Calu3 (cell line): Measurements from ENCODE around the gene ULK2. TPM values are rescaled to one million over a fixed set of nuclear protein-coding genes. Genes with fewer than 3 reads are reported as not detected.

Experiments
- BruUV-seq: library from RNA; stranded (reverse); fragments of 400-500 nt; replicated peaks from 2 replicates; lab custom pipeline; 2021; lab: Mats Ljungman, UMichigan
- CTCF ChIA-PET: fragments of 300-600 bp; sonication (Branson Sonifier 250); formaldehyde crosslinking; loops from one replicate; lab custom pipeline; 2022; ENCODE audit warnings: antibody characterized with exemption; lab: Charles Lee
- DNase-seq: peaks from one replicate; pipeline ENCODE4 v3.0.0; 2022
- H3K27ac Mint-ChIP-seq: one replicate; pipeline ENCODE4 v1.8.0; 2022; ENCODE audit warnings: mixed read lengths; ENCODE audit not compliant: unreplicated experiment
- H3K27me3 Mint-ChIP-seq: one replicate; pipeline ENCODE4 v1.8.0; 2022; ENCODE audit warnings: mixed read lengths; ENCODE audit not compliant: unreplicated experiment
- H3K36me3 Mint-ChIP-seq: one replicate; pipeline ENCODE4 v1.8.0; 2022; ENCODE audit warnings: mild to moderate bottlenecking, moderate library complexity, mixed read lengths; ENCODE audit not compliant: insufficient read depth, unreplicated experiment
- H3K4me1 Mint-ChIP-seq: one replicate; pipeline ENCODE4 v1.8.0; 2022; ENCODE audit warnings: mild to moderate bottlenecking, low read depth, mixed read lengths; ENCODE audit not compliant: unreplicated experiment
- H3K4me3 Mint-ChIP-seq: one replicate; pipeline ENCODE4 v1.8.0; 2022; ENCODE audit warnings: mild to moderate bottlenecking, low read depth, moderate library complexity, mixed read lengths; ENCODE audit not compliant: unreplicated experiment
- H3K9me3 Mint-ChIP-seq: one replicate; pipeline ENCODE4 v1.8.0; 2022; ENCODE audit warnings: low read depth, mixed read lengths; ENCODE audit not compliant: unreplicated experiment
- CTCF ChIP-seq: fragments of 200-600 bp; IDR thresholded peaks from one replicate; pipeline ENCODE4 v1.8.0; 2022; ENCODE audit warnings: antibody characterized with exemption; ENCODE audit not compliant: unreplicated experiment
- intact Hi-C: fragments of 100-400 bp; cut with micrococcal nuclease; formaldehyde crosslinking; loops from one replicate; pipeline ENCODE4 v1.10.0; 2022; ENCODE audit not compliant: unreplicated experiment
- total RNA-seq: library from RNA; stranded (reverse); gene quantifications from 2 replicates; pipeline ENCODE4 v1.2.3, GENCODE V29; 2022

The ULK2 gene
- total RNA-seq, 1 experiment from 2014 or later, result 4.7 TPM

DNA sequence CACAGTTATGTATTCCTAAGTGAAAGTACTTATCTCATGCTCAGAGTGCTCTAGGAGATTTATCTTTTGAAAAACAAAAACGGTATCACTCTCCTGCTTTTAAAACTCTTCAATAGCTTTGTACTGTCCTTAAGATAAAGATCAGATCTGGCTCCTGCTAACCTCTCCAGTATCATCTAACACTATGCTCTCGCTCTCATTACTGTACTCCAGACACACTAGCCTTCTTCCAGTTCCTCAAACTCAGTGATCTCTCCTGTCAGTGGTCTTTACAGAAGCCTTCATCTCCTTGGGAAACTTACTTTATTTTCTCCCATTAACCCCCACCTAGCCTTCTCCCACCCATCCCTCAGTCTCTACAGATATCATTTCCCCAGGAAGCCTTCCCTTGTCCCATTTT, 10.1 kb downstream of the ULK2 start:
- intact Hi-C loops, result no loop called here
- TF ChIP-seq CTCF, result no peak
- no peaks in the 10 kb centered on the region for H3K9me3 Mint-ChIP-seq
- no TSS peak for BruUV-seq
- no peak overlapping the region for H3K4me3 Mint-ChIP-seq
- no peaks in the 10 kb centered on the region for H3K4me1 Mint-ChIP-seq
- no peak for DNase-seq
- CTCF ChIA-PET, result no interaction called here
- H3K27ac Mint-ChIP-seq, result no peak overlapping the region
- no peaks in the 10 kb centered on the region for H3K36me3 Mint-ChIP-seq
- H3K27me3 Mint-ChIP-seq, result no peaks in the 10 kb centered on the region

- Mint-ChIP-seq H3K4me1 (no peaks in the 10 kb centered on the region), H3K4me3 (no peak overlapping the region), H3K27ac (no peak overlapping the region), H3K9me3 (no peaks in the 10 kb centered on the region), H3K27me3 (no peaks in the 10 kb centered on the region), H3K36me3 (no peaks in the 10 kb centered on the region)
- BruUV-seq, result no TSS peak
- CTCF ChIA-PET, result no interaction called here
- intact Hi-C loops, result no loop called here
- TF ChIP-seq CTCF, result no peak
- no peak for DNase-seq
Observed at GRCh38 chr17:19833914-19834313, 33.8 kb downstream of the ULK2 start.

GRCh38 chr17:19830061-19830460, 37.7 kb downstream of the ULK2 start:
- DNase-seq, result no peak
- BruUV-seq, result no TSS peak
- no peak for TF ChIP-seq CTCF

DNA sequence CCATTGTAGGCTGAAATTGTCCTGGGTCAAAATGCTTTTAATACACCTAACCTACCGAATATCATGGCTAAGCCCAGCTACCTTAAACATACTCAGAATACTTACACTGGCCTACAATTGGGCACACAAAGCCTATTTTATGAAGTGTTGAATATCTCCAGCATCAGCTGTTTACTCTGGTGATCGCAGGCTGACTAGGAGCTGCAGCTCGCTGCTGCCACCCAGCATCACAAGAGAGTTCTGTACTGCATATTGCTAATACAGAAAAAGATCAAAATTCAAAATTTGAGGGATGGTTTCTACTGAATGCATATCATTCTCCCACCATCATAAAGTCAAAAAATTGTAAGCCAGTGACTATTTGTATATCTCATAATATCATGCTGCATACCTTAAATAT, 55.3 kb downstream of the ULK2 start:
- DNase-seq, result no peak
- TF ChIP-seq CTCF, result no peak
- no peak overlapping the region for H3K27ac Mint-ChIP-seq
- no peaks in the 10 kb centered on the region for H3K4me1 Mint-ChIP-seq
- no peaks in the 10 kb centered on the region for H3K27me3 Mint-ChIP-seq
- intact Hi-C loops, result no loop called here
- H3K9me3 Mint-ChIP-seq, result no peaks in the 10 kb centered on the region
- no peaks in the 10 kb centered on the region for H3K36me3 Mint-ChIP-seq
- H3K4me3 Mint-ChIP-seq, result no peak overlapping the region
- no TSS peak for BruUV-seq
- CTCF ChIA-PET, result no interaction called here

More at GRCh38 chr17:19830061-19830460, 37.7 kb downstream of the ULK2 start:
- no peak overlapping the region for H3K4me3 Mint-ChIP-seq
- H3K9me3 Mint-ChIP-seq, result no peaks in the 10 kb centered on the region
- no peak overlapping the region for H3K27ac Mint-ChIP-seq
- intact Hi-C loops, result no loop called here
- H3K36me3 Mint-ChIP-seq, result no peaks in the 10 kb centered on the region
- H3K27me3 Mint-ChIP-seq, result no peaks in the 10 kb centered on the region
- CTCF ChIA-PET, result no interaction called here
- H3K4me1 Mint-ChIP-seq, result no peaks in the 10 kb centered on the region

- intact Hi-C loops, result no loop called here
- no TSS peak for BruUV-seq
- no peaks in the 10 kb centered on the region for H3K36me3 Mint-ChIP-seq
- no peak overlapping the region for H3K27ac Mint-ChIP-seq
- H3K9me3 Mint-ChIP-seq, result no peaks in the 10 kb centered on the region
- H3K27me3 Mint-ChIP-seq, result no peaks in the 10 kb centered on the region
- CTCF ChIA-PET, result no interaction called here
- H3K4me1 Mint-ChIP-seq, result no peaks in the 10 kb centered on the region
- no peak overlapping the region for H3K4me3 Mint-ChIP-seq
- DNase-seq, result no peak
- no peak for TF ChIP-seq CTCF
Observed at GRCh38 chr17:19805006-19805405, 62.7 kb downstream of the ULK2 start.
